ENCODE results near the gene PRPF4.
"Not testable (repeated sequence)": the region's sequence is repeated elsewhere in the genome, so short reads cannot be mapped to it uniquely, and the experiment has no call there.

Gene PRPF4

DNA sequence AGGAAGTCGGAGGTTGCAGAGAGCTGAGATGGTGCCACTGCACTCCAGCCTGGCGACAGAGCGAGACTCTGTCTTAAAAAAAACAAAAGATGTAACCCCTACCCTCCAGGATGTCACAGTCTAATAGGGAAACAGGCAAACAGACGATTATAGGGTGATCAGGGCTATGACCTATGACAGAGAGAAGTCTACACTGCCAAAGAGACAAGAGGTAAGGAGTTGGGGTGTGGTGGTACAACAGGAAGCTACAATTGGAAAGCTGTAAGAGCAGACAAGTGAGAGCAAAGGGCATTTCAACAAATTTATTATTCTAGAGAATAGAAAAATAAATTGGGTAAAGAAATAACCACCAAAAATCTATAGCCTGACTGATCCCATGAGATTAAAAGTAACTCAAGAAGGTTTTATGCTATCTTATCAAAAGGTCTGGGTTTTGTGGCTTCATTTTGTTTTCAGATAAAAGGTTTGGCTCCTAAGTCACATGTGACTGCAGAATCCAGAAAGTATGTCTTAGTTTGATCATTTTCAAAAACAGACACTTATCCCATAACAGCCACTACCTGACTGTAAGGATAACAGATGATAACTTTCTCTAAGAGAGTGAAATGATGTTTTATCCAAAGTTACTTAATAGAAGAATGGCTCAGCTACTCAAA is 7.4 kb upstream of the PRPF4 start:
- no peak for DNase-seq (ENCODE audit: low read depth)

DNA sequence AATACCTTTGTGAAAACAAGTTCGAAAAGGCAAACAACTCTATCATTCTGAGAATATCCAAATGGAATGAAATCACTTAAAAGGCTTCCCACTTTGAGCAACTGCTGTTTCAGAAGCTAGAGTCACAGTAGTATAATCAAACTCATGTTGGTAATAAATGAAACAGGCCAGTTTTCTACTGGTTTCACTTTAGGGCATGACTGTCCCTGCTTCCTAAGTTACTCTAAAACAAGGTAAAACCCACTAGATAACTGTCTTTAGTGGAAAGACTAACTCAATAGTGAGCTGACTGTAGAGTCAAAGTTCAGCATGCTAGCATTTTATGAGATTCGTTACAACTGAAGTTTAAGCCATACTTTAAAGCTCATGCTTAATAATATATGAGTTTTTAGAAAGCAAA is 6.1 kb upstream of the PRPF4 start:
- DNase-seq (ENCODE audit: low read depth): no peak

DNA sequence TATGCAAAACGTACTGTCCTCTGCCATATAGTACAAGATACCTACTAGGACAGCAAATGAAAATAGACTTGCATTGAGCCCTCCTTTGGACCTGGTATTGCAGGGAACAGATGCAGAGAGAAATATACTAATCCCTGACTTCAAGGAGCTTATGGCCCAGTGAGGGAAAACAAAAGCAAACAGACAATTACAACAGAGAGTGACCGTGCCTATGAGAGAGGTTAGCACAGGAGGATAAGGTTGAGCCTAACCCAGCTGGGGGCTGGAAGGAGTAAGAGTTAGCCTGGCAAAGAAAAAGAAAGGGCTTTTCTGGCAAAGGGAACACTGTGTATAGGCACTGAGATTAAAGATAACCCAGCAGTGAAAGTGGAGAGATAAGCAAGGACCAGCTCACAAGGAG is 5.6 kb upstream of the PRPF4 start:
- DNase-seq (ENCODE audit: low read depth): no peak

DNA sequence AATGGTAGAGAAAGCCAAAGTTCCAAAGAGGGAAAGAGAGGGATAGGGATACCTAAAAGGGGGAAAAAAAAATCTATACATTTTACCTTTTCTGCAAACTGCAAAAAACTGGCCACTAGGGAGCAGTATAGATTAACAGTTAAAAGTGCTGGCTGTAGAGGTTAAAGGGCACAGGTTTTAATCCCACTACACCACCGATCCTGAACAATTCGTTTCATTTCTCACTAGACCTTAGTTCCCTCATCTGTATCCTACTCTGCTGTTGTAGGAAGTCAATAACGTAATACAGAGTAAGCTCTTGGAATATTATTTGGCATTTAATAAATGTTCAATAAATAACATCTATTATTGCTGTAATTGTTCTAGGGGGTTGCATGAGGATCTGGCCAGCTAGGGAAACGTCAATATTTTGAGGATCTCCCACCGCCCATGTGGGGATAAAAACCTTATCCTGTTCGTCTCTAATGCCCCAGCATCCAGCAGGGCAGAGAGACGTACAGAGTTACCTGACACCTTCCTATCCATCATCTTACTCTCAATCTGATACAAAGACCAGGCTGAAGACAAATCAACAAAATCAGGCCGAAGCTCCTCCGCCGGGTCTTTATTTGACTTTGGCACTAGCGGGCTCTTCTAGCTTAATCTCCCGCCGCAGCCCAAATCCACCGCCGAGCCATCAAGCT is 843 bp upstream of the PRPF4 start:
- no peak for DNase-seq (ENCODE audit: low read depth)

DNA sequence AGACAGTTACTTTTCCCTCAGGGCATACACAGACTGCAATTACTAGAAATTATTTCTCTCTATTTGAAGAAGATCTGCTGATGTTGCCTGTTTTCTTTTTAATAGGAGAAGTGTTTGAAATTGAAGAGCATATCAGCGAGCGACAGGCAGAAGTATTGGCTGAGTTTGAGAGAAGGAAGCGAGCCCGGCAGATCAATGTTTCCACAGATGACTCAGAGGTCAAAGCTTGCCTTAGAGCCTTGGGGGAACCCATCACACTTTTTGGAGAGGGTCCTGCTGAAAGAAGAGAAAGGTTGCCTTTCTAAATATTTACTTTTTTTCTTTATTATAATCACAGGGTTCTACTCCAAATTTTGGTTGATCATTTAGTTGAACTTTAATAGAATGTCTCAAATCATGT is 3.4 kb downstream of the PRPF4 start:
- no peak for DNase-seq (ENCODE audit: low read depth)

DNA sequence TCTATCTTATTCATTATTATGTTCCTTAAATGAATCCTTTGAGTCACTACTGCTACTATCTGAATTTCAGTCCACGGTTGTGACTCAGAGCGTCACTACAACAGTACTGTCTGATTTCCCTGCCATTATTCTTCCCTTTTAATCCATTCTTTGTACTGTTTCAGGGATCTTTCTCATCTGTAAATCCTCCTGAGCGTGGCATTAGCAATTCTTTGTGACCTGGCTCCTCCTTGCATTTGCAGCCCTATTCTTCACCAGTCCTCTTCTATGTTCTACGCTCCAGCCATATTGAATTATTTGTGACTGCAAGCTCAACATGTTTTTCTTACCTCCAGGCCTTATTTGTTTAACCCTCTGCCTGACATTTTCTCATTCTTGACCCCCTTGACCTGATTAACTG is 5.9 kb downstream of the PRPF4 start:
- DNase-seq (ENCODE audit: low read depth): no peak

DNA sequence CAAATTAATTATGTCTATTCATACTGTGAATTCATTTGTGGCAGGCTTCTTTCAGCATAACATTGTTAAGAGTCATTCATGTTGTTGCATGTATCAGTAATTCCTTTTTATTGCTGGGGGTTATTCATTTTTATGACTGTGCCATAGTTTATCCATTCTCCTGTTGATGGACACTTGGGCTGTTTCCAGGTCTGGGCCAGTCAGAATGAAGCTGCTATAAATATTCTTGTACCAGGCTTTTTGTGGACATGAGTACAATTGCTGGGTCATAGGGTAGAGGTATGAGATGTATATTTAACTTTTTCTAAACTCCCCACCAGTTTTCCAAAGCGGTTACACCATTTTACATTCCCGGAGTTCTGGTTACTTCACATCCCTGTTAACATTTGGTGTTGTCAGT is 13.6 kb downstream of the PRPF4 start:
- no peak for DNase-seq (ENCODE audit: low read depth)

DNA sequence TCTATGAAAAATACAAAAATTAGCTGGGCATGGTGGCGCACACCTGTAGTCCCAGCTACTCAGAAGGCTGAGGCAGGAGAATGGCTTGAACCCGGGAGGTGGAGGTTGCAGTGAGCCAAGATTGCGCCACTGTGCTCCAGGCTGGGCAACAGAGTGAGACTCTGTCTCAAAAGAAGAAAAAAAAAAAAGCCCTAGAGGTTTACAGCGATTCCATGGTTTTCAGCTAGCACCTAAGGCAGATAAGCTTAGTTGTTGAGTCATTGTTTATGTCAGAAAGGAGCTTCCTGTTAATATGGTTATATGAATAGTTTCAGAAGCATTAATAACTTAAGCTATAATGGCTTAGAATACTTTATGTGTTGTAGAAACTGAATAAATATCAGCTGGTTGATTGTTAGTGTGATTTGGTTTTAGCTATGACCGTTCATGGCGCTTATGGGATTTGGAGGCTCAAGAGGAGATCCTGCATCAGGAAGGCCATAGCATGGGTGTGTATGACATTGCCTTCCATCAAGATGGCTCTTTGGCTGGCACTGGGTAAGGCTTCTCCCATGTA is 14.7 kb downstream of the PRPF4 start:
- no peak for DNase-seq (ENCODE audit: low read depth)

DNA sequence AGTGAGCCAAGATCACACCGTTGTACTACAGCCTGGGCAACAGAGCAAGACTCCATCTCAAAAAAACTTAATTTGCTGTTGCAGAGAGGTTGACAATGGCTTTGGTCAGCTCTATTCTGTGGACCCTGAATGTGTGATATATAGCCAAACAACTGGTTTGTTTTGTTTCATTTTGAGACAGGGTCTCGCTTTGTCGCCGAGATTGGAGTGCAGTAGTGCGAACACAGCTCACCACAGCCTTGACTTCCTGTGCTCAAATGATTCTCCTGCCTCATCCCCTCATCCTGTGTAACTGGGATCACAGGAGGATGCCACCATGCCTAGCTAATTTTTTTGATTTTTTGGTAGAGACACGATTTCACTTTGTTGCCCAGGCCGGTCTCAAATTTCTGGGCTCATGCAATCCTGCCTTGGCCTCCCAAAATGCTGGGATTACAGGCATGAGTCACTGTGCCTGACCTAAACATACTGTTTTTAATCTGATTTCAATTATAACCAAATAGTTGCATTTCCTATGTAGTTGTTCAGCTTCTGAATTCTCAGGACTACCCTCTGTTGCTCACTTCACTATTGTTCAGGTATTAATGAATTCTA is 17.9 kb downstream of the PRPF4 start:
- no peak for DNase-seq (ENCODE audit: low read depth)

DNA sequence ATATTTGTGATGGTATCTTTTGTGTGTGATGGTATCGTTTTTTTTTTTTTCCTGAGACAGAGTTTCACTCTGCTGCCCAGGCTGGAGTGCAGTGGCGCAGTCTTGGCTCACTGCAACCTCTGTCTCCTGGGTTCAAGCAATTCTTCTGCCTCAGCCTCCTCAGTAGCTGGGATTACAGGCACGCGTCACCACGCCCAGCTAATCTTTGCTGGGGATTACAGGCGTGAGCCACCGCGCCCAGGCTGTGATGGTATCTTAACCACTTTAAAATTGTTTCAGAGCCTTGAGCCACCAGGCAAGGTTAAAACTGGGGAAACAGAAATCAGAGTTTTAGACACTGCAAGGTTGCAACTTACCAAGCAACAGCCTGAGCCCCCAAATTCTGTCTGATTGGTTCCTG is 20.8 kb downstream of the PRPF4 start:
- not testable (repeated sequence) for DNase-seq (ENCODE audit: low read depth)

DNA sequence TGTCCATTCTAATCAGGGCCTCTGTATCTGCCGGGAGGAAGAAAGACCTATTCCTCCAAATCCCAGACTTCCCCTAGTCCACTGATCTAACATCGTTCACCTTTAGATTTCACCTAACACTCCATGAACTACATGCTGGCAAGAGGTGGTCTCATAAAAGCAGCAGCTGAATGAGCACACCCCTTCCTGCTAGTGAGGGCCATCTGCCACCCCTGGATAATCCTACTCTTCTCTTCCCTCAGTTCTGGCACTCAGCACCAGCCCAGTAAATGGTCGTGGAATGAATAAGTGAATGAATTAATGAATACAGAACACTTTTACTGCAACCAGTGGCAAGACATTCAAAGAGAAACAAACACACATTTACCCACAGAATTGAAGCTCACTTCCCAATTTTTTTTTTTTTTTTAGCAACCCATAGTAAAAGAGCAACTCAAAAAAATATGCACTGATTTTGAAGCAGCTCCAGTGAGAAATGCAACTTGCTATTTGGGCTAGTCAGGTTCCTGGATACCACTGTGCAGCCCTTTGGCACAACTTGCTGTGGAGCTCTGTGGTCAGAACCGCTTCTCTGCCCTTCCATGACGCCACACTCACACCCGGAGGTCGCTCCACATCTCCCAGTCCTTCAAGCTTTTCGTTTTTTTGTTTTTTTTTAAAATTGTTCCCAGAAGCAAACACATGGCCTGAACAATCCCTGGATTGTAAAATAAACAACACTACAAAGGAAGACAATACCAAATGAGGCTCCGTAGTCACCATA is 21.5 kb downstream of the PRPF4 start:
- DNase-seq (ENCODE audit: low read depth): no peak

DNA sequence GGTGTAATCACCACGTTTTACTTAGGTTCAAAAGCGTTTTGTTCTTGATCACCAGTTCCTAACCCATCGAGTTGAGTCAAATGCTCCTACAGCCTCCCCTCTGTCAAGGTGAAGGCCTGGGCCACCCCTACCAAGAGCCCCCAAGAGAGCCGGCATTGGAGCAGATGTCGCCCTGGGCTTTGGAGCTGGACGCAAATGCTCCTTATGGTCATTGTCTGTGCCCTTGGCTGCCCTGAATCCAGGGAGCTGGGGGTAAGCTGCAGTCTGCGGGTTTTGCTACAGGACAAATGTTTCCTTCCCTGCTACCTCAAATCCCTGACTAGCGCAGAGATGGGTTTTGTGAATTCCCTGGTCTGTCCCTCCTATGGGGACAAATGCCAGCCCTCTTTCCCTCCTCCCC is 22.9 kb downstream of the PRPF4 start:
- no peak for DNase-seq (ENCODE audit: low read depth)

DNA sequence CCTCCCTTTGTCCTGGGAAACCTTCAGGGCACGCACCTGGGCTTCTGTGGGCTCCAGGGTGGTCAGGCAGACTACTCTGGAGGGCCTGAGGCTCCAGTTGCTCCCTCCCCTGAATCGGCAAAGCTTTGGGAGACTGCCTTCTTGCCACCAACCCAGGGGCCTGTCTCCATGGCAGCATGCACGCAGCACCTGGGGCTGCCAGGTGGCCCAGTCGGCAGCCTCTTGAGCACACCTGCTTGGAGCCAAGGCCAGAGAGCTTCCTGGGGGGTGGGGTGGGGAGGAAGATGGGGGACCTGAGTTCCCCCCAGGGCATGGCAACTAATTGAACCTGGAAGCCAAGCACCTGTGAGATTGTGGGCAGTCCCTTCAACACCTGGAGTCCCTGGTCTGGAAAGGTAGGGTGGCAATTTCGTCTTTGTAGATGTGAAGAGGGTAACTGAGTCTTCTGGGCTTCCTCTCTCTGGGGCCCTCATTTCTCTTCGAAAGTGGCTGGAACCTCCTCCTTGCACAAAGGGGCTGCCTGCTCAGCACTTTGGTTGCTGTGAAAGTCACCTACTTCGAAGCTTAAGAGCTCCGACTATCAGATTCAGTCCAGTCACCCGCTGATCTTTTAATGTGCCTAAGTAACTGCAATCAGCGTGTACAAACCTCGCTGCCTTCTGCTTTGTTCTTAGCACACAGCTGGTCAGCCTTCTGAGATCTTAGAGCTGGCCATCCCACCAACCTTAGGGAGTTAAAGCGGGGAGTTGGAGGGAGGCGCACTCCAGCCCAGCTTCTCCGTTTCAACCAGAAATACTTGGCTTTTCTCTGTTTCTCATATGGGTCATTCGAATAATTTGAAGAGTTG is 23.7 kb downstream of the PRPF4 start:
- DNase-seq (ENCODE audit: low read depth): no peak

DNA sequence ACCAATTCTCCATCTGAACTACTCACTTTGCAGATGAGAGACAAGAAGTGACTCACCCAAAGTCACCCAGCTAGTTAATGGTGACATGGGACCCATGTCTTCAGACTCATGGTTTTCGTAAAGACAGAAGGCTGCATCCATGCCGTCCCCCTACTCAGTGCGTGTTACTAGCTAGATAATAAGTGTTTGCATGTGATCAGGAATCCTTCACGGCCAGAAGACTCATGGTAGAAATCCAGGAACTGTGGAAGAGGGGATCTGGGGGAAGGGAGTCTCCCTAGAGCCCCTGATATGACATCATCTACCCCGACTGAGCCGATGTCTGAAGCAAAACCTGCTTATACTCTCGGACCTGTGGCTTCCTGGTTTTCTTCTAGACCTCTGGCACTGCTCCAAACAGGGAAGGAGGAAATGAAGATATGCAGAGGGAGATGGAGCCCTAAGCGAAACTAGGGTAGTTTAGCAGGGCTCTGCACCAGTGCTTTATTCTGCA is 24.4 kb downstream of the PRPF4 start:
- DNase-seq (ENCODE audit: low read depth): no peak

DNA sequence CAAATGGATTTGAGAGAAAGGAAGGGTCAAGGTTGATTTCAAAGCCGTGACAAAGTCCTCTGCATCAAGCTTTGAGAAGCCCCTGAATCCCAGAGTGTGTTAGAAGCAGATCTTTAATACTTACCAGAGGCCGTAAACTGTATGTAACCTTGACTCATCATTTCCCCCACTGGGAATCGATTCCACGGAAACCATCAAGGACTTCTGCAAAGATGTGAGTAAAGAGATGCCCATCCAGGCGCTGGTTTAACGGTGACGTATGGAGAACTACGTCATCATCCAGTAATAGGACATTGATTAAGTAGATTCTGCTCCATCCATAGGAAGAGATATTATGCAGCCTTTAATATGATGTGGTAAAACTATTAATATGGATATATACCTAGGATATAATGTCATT is 26.1 kb downstream of the PRPF4 start:
- DNase-seq (ENCODE audit: low read depth): no peak

DNA sequence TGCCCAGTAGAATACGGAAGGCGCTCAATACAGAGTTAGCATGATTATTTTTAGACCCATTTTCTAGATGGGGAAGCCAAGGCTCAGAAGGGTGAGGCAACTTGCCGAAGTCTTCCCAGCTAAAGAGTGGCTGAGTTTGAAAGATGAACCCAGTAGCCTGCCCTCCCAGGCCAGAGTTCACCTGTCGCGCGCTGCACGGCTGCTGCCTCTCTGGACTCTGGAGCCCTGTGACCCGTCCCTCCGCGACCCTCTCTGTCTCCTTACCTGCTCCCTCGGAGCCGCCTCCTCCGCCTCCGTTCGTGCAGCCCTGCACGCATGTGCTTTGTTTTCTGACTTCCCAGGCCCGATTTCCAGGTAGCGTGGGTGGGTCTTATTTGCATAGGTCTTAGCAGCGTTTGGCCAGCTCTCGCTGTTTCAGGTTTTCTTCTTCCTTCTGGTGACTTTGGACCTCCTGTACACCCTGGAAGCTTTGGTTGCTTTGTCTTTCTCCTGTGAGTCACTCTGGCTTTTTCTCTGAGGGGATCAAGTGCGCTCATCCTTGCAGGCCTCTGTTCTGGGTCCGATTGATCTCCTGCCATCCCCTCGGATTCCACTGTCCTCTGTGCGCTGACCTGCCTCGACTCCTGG is 27.4 kb downstream of the PRPF4 start, which contains the start of gene RNF183:
Gene RNF183, minus strand, starts transcription at position 585 of the 627 bp plus-strand sequence. CDS start 5,192 bp downstream, outside the sequence.
- no peak for DNase-seq (ENCODE audit: low read depth)

DNA sequence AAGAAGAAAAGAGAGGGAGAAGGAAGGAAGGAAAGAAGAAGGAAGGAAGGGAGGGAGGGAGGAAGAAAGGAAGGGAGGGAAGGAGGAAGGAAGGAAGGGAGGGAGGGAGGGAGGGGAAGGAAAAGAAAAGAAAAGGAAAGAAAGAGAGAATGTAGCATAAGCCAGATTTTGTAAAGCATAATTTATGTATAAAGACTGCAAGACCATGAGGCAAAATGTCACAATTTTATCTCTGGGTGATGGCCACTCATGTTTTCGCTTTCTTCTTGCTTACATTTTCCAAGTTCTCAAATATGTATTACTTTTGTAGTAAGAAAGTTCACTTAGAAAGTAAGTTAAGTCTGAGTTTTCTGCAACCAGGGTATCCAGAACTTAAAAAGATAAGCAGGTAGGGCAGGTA is 31.1 kb downstream of the PRPF4 start:
- no peak for DNase-seq (ENCODE audit: low read depth)

DNA sequence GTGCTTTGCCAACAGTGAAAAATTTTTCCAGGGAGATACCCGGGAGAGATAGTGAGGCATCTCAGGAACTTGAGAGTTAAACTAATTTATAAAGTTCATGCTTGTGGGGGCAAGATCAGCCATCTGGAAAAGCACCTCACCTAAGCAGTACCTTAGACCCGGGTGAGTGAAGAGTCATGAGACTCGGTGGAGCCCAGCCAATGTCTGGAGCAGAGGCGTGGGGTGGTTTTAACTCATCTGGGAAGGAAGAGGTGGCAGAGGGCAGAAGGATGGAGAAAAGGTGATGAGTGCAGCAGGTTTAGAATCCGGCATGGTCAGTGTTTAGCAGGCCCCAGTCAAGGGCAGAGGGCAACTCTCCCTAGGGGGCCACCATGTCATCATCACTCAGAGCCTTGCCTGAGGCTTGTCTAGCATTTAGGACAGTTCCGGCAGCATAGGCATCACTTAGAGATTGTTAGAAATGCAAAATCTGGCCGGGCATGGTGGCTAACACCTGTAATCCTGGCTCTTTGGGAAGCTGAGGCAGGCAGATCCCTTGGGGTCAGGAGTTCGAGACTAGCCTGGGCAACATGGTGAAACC is 32.0 kb downstream of the PRPF4 start:
- DNase-seq (ENCODE audit: low read depth): no peak

DNA sequence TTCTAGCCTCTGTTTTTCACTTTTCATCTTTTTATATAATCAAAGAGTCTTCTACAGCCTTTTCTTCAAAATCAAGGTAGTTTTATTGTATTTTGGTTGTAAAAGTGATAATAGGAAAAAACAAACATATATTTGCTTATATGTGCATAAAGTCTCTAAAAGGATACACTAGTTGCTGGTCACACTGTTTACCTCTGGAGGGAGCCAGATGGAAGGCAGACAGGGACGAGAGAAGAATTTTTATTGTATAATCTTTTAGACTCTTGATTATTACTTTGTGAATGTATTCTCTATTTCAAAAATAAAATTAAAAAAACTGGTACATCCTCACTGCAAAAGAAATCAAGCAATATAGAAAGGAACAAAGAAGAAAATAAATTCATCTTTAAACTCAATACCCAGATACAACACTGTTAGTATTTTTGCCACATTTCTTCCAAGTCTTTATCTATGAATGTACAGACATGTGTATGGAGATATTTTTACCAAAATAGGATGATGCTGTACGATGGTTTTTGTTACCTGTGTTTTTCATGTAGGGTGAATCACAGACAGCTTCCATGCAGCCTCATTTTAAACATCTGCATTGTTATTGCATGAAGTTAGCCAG is 33.9 kb downstream of the PRPF4 start:
- DNase-seq (ENCODE audit: low read depth): no peak

DNA sequence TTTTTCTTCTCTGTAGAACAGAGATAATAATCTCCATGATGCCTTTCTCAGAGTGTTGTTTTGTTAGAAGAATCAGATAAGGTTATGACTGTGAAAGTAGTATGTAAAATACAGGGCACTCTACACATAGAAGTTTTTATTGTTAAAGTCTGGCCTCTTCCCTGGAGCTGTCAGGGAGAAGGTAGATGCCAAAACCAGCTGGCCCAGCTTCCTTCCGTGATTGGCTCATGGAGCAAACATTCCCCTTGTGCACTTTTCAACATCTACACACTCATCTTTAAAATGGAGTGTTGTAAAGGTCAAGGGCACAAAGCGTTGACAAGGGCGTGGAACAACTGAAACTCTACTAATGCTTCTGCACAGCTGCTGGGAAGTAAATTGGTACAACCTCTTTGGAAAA is 35.1 kb downstream of the PRPF4 start:
- no peak for DNase-seq (ENCODE audit: low read depth)

Data from T-helper 22 cell (primary cell).